ENCODE data around the gene DDX10. TPM values are rescaled to one million over a fixed set of nuclear protein-coding genes. Genes with fewer than 3 reads are reported as not detected.

Gene DDX10
- total RNA-seq, 1 donor from 2014 or later = 32.0 TPM

DNA sequence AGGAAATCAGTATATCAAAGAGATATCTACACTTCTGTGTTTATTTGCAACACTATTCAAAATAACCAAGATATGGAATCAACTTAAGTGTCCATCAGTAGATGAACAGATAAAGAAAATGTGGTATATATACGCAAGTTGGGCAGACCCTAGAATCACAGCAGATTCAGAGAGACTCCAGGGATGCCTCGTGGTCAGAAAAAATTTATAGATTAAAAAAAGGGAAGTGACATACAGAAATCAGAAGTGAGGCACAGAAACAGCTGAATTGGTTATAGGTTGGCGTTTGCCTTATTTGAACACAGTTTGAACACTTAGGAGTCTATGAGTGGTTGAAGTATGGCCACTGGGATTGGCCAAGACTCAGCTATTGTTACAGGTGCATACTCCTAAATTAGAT, 10.8 kb upstream of the DDX10 start:
- intact Hi-C loops (cut with micrococcal nuclease) = loop anchor here (2.0 kb wide), 1 partner anchor 645 kb away; the partner anchor contains the start of gene CUL5

DNA sequence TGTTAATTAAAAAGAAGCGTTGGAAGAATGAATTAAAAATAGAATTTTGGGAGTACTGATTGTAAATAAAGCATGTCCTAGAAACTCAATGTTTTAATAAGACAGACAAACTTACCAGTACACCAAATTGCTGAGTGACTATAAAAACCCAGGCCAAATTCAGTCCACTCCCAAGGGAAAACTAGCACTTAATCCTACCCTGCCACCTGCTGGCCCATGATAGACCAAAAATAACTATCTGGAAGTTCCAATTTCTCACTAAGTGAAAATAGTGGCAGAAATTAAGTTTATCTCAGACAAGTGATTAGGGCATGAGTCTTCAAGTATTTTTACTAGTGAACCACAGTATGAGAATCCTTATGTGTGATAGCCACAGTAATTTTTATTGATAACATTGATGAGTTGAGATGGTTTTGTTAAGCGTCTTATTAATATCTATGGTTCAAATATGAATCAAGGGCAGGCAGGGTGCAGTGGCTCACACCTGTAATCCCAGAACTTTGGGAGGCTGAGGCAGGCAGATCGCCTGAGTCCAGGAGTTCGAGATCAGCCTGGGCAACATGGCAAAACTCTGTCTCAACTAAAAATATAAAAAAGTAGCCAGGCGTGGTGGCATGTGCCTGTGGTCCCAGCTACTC, 9.8 kb upstream of the DDX10 start:
- intact Hi-C loops (cut with micrococcal nuclease) = loop anchor here (2.0 kb wide), 1 partner anchor 646 kb away; the partner anchor contains the start of gene CUL5

DNA sequence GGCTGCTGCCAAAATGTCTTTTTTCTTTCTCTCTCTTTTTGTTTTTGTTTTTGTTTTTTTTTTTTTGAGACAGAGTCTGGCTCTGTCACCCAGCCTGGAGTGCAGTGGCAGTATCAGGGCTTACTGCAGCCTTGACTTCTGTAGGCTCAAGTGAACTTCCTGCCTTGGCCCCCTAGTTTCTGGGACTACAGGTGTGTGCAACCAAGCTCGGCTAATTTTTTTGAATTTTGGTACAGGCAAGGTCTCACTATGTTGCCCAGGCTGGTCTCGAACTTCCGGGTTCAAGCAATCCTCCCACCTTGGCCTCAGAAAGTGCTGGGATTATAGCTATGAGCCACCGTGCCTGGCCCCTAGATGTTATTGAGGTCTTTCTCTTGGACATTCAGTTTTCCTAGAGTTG, 2.2 kb upstream of the DDX10 start:
- intact Hi-C loops (cut with micrococcal nuclease) = loop anchor here (5.0 kb wide), 1 partner anchor 1095 kb away; the partner anchor contains the start of gene ALKBH8

DNA sequence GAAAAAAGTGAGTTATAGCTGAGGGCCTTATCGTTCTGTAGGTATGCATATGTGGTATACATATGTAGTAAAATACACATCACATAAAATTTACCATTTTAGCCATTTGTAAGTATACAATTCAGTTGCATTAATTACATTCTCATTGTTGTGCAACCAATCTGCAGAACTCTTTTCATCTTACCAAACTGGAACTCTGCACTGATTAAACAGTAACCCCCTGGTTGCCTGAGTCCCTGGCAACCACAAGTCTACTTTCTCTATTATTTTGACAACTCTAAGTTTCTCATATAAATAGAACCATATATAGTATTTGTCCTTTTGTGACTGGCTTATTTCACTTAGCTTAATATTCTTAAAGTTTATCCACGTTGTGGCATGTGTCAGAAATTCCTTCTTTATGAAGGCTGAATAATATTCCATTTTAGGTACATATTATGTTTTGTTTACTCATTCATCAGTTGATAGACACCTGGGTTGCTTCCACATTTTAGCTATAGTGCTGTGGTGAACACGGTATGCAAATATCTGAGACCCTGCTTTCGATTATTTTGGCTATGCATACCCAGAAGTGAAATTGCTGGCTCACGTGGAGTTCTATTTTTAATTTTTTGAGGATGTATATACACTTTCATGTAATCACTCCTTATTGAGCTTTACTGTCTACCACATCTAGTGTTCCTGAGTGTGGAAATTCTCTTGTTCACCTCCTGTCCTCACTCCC, 1.6 kb upstream of the DDX10 start:
- intact Hi-C loops (cut with micrococcal nuclease) = loop anchor here (5.0 kb wide), 1 partner anchor 1096 kb away; the partner anchor contains the start of gene ALKBH8

DNA sequence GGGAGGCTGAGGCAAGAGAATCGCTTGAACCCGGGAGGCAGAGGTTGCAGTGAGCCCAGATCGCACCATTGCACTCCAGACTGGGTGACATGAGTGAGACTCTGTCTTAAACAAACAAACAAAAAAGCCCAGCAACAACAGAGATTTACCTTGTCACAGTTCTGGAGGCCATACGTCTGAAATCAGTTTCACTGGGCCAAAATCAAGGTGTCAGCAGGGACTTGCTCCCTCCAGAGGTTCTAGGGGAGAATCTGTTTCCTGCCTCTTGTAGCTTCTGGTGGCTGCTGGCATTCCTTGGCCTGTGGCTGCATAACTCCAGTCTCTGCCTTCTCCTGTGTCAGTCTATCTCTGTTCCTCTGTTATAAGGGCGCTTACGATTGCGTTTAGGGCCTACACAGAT, 1.5 kb downstream of the DDX10 start:
- intact Hi-C loops (cut with micrococcal nuclease) = no loop called here

DNA sequence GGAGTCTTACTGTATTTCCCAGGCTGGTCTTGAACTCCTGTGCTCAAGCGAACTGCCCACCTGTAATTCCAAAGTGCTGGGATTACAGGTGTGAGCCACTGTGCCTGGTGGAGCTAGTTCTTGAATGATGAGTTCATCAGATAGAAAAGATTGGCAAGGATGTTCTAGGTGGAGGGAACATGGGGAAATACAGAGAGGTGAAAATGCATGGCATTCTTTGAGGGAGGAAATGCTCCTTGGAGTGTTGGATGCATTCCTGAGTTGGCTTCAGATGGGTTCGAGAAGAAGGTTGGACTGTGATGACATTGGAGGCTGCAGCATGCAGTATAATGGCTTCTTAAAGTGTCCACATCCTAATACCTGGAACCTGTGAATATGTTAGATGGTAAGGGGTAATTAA, 4.4 kb downstream of the DDX10 start:
- intact Hi-C loops (cut with micrococcal nuclease) = no loop called here

DNA sequence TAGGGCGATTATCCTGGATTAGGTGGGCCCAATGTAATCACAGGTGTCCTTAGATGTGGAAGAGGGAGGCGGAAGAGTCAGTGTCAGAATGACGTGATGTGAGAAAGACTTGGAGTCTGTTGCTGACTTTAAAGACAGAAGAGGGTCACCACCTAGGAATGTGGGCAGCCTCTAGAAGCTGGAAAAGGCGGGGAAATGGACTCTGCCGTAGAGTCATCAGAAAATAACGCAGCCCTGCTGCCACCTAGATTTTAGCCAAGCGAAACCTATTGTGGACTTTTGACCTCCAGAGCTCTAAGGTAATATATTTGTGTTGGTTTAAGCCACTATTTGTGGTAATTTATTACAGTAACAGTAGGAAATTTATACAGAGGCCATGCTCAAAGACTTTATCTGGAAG, 4.8 kb downstream of the DDX10 start:
- intact Hi-C loops (cut with micrococcal nuclease) = no loop called here

DNA sequence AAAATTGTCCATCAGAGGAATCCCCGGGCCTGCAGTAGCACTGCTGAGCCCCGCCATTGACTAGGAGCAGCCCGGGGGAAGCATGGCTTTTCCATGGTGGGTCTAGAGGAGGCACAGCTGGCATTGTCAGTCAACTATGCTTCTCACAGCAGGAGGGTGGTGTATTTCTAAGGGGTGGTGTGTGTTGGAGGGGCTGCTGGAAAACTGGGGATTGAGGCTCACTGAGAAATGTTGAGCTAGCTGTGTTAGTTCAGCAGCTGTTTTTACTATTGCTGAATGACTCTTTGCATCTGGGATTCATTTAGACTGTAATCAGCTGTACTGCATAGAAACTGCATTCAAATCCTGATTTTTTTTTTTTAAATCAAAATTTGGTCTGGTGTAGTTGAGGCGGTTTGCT, 5.6 kb downstream of the DDX10 start:
- intact Hi-C loops (cut with micrococcal nuclease) = no loop called here

DNA sequence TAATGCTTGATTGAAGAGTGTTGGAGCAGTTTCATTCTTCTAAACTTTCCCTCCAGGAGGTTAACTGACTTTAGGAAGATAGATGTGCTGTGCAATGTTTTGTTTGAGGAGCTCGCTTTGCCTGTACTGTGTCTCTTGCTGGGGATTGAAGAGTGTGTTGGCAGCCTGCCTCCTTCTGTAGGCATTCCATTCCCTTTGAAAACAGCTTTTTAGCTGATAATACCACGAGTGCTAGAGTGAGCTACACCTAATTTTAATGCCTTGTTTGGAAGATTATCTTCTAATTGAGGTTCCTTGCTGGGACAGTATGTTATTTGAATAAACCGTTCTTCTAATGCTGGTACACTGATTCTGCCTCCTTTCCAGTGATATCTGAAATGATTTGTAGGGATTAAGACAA, 7.2 kb downstream of the DDX10 start:
- intact Hi-C loops (cut with micrococcal nuclease) = no loop called here

DNA sequence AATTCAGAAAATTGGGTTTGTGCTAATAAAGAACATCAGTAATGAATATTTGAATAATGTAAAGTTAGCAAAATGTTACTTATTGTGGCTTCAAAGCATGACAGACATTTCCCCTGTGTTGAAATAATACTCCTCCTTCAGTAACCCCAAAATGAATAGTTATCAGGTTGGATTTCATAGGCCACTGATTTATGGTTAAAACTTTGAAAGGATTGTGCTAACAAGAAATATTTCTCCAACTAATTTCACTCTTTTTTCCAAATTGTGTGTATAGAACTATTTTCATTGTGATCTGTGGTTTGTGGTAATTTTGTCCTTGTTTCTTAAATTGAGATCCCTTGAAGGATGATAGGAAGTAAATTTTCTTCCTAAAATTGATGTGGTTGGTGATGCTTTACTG, 7.9 kb downstream of the DDX10 start:
- intact Hi-C loops (cut with micrococcal nuclease) = no loop called here

DNA sequence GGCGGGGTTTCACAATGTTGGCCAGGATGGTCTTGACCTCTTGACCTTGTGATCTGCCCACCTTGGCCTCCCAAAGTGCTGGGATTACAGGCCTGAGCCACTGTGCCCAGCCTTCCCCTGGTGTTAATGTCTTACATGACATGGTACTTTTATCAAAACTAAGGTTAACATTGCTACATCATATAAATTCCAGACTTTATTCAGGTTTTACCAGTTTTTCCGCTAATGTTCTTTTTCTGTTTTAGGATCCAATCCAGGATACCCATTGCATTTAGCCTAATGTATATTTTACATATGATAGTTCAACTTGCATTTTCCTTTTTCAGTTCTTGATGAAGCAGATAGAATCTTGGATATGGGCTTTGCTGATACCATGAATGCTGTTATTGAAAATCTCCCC, 14.2 kb downstream of the DDX10 start:
- intact Hi-C loops (cut with micrococcal nuclease) = no loop called here

DNA sequence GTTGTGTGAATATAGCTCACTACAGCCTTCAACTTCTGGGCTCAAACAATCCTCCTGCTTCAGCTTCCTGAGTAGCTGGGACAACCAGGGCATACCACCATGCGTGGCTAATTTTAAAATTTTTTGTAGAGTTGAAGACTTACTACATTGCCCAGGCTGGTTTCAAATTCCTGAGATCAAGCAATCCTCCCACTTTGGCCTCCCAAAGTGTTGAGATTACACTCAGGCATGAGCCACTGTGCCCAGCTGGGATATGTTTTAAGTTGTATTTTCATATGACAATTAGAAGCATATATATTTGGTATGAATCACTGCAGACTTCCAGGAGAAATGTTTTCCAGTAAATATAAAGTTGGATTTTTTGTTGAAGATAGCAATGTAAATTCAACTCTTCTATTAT, 15.4 kb downstream of the DDX10 start:
- intact Hi-C loops (cut with micrococcal nuclease) = no loop called here

DNA sequence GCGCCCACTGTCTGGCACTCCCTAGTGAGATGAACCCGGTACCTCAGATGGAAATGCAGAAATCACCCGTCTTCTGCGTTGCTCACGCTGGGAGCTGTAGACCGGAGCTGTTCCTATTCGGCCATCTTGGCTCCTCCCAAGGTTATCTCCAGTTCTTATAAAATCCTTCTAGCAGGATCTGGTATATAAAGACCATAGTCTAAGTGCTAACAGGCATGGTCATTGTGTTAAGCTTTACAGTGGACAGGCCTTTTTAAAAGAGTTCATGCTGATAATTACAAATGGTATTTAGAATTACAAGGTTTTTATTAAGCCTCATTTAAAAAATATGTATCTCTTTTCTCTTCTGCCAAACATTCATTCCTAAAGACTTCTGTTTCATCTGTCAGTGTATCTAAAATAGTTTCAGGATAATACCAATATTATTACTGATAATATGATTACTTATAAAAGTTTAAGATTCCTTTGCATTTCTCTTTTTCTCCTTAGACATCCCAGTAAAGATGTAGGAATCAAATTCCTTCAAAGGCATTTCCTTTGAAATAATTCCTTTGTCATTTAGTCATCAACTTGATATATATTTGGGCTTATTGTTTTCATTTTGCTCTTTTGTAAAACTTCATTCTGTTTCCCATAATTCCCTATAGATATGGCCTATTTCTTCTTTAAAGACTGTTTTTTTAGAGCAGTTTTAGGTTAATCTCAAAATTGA, 20.7 kb downstream of the DDX10 start:
- intact Hi-C loops (cut with micrococcal nuclease) = no loop called here

DNA sequence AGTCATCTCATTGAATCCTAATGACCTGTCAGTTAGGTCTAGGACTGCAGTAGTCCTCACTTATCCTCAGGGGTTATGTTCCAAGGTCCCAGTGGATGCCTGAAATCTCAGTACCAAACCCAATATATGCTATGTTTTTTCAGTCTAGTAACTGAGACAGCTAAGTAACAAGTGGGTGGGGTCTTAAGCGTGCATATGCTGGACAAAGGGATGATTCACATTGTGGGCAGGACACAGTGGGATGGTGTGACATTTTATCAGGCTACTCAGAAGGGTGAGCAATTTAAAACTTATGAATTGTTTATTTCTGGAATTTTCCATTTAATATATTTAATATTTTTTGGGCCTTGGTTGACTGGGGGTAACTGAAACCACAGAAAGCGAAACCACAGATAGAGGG, 29.0 kb downstream of the DDX10 start:
- intact Hi-C loops (cut with micrococcal nuclease) = no loop called here

DNA sequence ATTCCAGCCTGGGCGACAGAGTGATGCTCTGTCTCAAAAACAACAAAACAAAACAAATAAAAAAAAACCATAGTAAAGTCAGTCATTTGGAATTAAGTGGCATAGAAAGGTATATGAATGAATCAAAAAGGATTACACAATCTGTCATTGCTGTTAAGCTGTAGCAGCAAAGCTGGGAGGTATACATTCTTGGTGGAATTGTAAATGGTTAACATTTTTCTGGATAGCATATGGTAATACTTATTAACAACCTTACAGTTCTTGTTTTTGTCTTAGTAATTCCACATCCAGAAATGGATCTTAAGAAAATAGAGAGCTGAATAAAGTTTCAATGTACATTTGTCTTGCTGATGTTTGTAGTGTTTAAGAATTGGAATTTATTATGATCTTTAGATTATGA, 30.0 kb downstream of the DDX10 start:
- intact Hi-C loops (cut with micrococcal nuclease) = no loop called here

DNA sequence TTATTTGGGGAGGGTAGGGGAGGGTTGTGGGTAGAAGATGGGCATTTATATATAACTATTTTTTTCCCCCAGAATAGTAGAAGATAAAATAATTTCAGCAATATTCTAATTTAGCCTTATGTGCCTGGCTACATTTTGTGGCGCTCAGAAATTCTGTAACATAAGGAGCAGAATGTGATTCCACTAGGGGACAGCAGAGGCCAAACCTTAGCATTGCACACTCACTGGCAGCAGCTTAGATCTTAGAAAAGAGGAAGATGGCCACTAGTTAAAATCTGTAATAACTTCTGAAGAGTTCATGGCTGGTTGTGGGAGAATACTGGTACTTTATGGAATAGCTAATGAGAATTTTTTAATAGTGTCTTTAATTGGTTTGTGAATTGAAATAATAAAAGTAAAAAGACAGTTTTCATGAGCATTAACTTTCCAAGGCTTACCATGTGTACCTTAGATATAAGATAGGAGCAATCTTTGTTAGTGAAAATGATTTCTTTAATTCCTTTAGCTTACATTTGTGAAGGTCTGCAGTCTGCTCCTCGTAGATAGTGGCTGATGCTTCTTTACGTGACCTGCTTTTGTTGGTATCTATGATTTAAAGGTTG, 33.1 kb downstream of the DDX10 start:
- intact Hi-C loops (cut with micrococcal nuclease) = loop anchor here (1.0 kb wide), 1 partner anchor 173 kb away; no protein-coding TSS in a partner anchor

DNA sequence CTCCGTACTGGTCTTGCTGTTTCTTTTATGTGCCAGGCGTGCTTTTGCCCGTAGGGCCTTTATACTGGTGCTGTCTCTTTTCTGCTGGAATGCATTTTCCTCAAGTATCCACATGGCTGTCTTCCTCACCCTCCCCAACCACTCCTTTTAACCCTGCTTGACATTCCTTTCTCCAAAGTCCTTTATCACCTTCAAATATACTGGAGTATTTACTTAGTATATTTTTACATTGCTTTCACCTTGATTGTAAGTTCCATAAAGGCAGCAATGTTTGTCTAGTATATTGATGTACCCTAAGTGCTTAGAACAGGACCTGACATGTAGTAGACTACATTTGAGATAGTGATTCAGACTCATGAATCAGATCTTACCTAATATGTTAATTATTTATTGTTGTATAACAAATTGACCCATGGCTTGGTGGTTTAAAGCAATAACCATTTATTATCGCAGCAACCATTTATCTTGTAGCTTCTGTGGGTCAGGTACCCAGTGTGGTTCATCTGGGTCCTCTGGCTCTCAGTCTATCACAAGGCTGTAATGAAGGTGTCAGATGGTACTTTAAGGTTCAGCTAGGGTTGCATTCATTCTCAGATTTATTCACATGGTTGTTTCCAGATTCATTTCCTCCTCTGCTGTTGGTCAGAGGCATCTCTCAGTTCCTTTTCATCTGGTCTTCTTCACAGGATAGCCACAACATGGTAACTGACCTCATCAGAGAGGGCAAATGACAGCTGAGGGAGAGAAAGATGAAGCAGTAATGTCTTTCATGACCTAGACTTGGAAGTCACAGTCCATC, 34.2 kb downstream of the DDX10 start:
- intact Hi-C loops (cut with micrococcal nuclease) = loop anchor here (1.0 kb wide), 1 partner anchor 172 kb away; no protein-coding TSS in a partner anchor

DNA sequence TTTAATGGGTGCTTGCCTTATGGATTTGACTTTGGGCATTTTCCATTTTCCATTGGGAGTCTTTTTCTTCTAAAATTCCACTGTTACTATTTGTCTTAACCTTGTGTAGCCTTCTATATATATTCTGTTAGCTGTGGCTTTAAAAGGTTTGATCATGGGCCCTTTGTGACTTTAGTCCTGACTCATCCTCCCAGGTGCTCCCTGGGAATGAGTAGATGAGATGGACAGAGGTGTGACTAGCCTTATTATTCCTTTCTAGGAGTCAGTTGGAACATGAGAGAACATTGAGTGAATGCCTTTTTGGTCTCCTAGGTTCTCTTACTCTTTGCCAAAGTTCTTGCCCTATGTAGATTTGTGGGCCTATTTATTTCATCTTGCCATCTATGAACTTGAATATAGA, 39.0 kb downstream of the DDX10 start:
- intact Hi-C loops (cut with micrococcal nuclease) = no loop called here

DNA sequence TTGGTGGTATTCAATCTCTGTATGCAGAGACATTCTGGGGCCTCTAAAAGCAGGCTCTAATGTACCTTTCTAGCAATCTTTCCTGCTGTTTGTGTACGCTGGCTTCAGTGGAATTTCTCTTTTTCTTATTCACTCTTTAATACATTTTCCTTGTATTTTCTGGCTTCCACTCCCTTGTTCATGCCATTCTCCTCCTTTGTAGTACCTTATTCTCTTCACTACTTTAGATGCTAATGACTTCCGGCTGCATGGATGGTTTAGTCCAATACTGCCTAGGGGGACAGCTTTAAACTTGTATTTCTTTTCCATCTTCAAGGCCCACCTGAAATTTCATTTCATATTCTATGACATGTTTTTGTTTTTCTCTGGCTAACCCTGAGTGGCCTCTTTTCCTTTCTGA, 40.2 kb downstream of the DDX10 start:
- intact Hi-C loops (cut with micrococcal nuclease) = no loop called here

DNA sequence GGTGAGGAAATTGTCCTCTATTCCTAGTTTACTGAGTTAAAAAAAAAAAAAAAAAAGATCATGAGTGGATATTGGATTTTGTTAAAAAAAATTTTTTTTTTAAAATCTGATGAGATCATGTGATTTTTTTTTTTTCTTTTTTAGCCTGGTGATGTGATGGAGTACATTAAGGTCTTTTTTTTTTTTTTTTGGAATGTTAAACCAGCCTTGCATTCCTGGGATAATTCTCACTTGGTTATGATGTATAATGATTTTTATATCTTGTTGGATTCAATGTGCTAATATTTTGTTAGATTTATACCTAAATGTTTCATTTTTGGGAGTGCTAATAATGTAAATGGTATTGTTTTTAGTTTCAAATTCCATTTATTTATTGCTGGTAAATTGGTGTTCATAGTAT, 43.3 kb downstream of the DDX10 start:
- intact Hi-C loops (cut with micrococcal nuclease) = no loop called here

DNA sequence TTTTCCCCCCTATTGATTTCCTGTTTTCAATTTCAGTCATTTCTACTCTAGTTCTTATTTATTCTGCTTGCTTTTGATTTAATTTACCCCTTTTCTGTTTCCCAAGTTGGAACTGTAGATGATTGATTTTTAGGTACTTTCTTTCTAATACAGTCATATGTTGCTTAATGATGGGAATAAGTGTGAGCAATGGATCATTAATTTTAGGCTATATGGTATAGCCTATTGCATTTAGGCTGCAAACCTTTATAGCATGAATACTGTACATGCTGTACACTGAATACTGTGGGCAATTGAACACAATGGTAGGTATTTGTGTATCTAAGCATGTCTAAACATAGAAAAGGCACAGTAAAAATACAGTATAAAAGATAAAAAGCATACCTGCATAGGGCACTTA, 44.9 kb downstream of the DDX10 start:
- intact Hi-C loops (cut with micrococcal nuclease) = no loop called here
